Activated gamma-delta T cell (primary cell): ENCODE data around the gene BET1.
A peak's percentile ranks its signal among the peaks of the same experiment; 100 is the strongest.
"Not testable (repeated sequence)": the region's sequence is repeated elsewhere in the genome, so short reads cannot be mapped to it uniquely, and the experiment has no call there.

Experiments used
- DNase-seq: peaks from one replicate; lab custom pipeline; 2025; lab: John Stamatoyannopoulos, UW
- total RNA-seq, 2 donors: gene quantifications; one replicate each; lab custom pipeline; 2026; lab: John Stamatoyannopoulos, UW

The BET1 gene, protein sequence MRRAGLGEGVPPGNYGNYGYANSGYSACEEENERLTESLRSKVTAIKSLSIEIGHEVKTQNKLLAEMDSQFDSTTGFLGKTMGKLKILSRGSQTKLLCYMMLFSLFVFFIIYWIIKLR
- total RNA-seq: 22.7 to 33.2 reads per million in 2 donors

DNA sequence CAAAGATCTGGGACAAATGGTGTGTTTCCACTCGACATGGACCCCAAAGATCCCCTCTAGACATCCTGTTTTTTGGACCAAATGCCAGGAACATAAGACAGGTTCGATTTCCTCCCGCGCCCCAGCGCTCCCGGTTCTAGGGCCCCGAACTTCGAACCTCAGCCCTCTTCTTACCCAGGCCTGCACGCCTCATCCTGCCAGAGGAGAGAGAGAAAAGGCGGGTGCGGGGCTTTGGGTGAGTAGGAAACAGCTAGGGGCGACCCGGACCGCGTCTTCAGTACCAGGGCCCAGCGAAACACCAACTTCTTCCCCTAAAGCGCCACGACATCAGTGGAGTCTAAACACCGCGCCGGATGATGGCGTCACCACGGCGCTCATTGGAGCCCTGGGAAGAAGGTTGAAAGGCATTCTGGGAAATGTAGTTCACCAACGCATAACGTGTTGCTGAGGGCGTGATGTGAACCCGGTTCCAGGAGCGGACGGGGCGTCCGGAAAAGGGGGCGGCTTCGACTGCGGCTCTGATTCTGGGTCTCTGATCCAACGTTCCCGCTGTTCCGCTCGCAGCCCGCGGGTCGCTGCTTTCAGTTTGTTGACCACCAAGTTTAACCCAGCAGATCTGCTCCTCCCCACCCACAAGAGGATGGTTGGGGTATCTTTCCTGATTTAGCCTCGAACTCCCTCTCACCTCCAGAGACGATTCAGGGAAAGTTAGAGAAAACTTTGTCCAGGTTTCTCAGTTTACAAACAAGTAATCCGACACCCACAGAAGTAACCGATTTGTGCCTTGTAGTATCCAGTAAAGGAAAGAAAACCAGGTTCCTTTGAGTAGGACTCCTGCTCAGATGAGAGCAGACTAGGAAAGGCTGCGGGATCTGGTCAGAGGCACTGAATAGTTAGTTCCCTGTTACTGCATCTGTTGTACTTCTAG lies at the start of gene BET1:
TSS of gene BET1 (minus strand) at position 332 of the 928 bp plus-strand sequence. CDS start at position 193, 139 bp downstream.
- peak; percentile 86 for DNase-seq

DNA sequence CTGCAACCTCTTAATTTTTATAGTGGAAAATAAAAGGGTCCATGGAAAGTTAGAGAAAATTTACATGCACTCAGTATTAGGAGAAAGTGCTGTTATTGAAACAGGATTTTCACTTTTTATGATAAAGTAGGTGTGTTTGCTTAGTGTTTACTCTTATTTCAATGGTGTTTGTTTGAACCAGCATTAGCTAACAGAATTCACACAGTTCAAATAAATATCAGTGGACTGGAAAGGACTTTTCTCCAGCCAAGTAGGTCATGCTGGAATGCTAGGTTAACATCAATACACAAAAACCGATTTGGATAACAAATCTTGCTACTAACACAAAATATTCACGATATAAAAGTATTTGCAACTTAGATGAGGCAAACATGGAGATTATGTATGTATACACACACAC lies 49.4 kb upstream of the BET1 start:
- no peak for DNase-seq

DNA sequence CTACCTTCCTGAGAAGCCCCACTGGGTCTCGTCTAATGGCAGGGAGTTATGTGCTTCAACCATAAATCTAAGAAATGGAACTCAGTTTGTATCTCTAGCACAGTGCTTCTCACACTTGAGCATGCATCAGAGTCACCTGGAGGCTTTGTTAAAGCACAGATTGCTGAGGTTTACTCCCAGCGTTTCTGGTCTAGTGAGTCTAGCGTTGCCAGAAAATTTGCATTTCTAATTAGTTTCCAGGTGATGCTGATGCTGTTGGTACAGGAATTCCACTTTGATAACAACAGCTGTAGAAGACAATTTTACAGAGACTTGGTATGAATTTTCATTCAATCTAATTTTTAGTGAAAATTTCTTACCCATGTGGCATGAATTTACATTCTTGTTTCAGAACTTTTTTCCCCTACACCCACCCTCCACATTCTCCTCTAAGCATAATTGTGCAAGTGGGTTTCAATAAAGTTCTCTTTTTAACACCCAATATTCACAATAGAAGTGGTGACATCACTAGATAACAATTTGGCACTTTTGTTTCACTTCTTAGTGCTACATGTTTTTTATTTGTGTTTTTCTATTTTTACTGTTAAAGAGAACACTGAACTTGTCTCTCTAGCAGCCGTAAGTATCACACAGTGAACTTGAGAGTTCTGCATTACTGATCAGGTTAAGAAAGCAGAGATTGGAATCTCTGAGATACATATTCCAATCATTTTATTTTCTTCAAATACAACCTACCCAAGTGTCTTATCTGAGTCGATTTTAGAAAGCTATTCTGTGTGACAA lies 48.4 kb upstream of the BET1 start:
- no peak for DNase-seq

DNA sequence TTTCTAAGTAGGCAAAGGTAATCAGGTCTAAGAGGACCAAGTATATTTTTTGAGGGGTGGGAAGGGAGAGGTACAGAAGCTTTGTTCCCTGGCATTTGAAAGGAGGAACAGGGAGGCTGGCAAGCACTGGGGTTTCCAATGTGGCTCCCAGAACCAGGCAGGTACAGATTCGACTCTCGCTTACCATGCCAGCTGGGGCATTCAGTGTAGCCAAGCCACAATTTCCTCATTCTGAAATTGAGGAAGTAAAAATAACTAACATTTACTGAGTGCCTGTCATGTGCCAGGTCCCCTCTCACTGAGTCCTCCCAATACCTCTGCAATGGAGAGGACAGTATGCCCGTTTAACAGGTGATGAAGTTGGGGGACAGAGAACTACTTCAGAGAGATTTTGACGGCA lies 45.9 kb upstream of the BET1 start:
- no peak for DNase-seq

DNA sequence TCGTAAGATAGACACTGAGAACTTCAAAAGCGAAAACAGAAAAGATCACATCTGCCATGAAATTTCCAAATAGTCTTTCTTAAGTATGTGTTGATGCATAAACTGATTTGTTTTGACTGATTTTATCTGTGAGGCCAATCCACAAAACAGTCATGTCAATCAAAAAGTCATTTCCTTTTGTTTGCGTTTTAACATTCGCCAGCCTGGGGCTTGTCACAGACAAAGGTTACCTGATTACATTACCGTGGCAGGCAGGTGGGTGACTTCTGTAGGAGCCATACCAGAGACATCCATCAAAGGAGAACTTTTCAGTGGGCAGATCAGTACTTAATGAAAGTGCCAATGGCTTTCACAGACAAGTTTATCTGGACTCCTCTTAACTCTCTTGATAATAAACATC lies 45.5 kb upstream of the BET1 start:
- no peak for DNase-seq

DNA sequence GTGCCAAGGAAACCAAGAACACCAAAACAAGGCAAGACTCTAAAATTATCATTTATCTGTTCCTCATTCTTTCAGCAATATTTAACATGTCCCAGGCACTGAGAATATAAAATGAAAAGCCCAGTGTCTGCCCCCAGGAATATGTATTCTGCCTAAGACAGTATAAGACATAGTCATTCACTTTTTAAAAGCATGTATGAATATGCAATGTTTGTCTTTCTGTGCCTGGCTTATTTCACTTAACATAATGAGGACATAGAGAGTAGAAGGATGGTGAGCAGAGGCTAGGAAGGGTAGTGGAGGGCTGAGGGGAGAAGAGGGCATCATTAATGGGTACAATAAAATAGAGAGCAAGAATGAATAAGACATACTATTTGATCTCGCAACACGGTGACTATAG lies 44.6 kb upstream of the BET1 start:
- no peak for DNase-seq

DNA sequence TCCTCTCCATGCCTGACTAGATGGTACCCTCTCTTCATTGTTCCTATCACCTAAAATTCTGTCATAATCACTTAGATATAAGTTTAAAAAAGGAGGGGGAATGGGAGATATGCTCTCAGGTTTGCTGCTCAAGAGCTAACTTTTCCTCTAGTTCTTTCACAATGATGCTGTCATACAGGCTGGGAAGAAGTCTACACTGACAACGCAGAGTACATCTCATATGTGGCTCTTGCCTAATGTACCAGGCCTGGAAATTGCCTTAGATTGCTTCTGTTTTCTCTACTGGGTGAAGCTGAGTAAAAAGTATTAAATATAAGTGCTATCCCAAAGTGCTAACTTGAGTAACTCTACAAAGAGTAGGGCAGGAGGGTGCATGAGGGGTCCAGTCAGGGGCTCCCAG lies 43.8 kb upstream of the BET1 start:
- no peak for DNase-seq

DNA sequence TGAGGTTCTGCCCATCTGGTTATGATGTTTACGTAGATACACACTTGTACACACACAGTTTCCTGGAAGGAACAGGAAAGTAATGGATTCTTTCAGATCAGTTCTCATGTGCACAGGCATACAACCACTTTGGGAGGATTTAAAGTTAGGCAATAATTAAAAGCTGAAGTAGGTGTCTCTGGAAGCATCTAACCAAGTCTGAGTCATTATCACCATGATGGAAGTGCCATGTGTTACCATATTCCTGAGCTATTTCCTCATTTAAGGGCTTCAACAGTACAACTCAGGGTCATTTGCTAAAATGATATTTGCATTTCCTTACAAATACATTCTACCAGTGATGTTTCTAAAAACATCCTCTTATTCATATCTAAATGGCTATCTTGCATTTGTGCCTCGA lies 41.4 kb upstream of the BET1 start:
- DNase-seq: no peak

DNA sequence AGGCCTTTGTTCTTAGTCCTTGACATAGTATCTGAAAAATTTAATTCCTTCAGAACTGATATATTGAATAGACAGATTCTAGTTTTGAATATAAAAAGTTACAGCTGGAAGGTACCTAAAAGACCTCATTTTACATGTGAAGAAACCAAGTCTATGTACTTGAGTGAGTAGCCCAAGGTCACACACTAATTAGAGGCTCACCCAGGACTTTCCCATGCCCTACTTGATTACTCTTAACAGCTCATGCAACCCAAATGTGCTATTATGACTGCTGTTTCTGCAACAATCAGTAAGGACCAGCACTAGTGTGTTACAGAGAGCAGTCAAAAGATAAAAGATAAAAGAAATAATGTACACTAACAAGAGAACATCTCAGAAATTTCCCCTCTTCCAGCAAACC lies 40.7 kb upstream of the BET1 start:
- no peak for DNase-seq

DNA sequence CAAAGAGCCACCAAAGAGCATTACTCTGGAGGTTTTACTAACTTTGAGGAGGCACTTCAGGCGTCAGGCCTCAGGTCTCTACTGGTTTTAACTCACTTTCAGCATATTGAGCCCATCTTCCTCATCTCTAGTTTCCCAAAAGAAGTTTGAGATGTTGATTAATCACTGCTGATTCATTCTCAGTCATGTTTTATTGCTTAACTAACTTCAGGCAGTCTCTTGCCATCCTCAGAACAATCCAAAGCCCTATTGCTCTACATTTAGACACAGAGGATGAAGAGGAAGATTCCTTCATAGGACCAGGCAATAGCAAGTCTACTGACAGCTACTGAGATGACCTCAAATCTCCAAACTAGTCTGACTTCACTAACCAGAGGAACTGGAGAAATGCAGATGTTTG lies 39.1 kb upstream of the BET1 start:
- no peak for DNase-seq

DNA sequence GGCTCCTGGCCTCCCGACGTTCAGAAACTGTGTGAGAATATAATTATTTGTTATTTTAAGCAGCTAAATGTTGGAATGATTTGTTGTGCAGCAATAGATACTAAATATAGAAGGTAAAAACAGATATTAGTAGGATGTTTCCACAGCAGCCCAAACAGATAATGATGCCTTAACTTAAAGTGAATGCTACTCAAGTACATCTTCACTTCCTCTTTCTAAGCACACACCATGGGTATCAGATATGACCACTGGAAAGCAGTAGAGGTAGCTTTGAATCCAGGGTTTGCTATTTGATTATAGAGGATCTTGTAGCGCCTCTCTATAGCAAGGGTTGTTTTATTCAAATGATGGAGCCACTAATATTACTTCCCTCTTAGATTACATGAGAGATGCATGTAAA lies 38.2 kb upstream of the BET1 start:
- DNase-seq: no peak

DNA sequence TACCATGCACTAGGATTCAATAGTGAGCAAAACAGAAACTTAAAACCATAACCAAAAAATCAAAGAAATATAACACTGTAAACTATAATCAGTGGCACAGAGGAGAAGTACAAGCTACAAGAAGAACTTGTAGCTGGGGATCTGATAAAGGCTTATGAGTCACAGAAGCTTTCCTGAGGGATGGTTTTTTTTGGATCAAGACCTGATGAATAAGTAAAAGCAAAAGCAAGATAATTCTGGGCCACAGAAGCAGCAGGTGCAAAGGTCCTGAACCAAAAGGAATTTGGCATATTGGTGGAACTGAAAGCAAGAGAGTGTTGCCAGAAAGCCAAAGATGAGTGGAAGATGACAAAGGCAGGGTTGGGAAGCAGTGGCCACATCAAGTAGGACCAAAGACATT lies 37.4 kb upstream of the BET1 start:
- DNase-seq: no peak

DNA sequence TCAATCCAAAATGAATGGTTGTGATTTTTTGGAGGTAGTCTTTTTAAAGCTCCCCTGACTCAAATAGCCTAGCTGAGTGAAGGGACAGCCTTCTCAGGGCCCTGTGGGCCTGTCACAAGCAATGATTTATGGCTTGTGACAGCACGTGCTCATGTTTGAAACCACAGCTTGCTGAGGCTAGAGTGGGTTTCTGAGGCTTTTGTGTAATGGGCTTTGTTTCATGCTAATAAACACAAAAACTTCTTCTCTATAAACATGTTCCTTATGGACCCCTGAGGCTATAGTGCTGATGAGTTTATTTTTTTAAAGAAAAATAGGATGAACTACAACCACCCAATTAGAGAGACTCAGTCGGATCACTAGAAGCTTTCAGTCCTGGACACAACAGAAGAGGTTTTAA lies 36.1 kb upstream of the BET1 start:
- DNase-seq: no peak

DNA sequence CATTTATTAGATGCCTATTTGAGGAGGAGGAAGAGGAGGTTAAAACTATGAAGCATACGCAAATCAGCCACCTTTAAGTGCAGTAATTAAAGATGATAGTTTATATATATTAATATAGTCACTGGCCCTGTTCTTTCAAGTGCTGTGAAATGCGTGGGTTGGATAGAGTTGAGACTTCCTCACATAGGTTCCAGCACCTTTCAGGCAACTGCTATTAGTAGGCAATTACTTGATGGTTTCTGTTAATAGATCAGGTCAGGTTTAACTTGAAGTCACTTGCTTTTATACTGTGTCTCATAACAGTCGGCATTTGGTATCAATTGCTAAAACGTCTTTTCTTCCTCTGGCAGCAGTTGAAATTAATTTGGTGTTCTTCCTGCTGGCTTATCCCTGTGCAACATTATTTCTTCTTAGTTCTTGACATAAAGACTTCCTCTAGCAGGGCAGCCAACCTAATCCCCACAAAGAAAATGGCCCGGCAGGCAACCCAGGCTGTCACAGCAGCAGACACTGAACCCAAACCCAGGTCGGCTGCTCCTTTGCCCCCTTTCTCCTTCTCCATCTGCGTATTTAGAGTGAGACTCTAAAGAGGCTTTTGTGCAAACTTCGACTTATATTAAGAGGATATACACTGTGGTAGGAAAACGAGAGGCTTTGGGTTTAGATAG lies 35.3 kb upstream of the BET1 start:
- no peak for DNase-seq

DNA sequence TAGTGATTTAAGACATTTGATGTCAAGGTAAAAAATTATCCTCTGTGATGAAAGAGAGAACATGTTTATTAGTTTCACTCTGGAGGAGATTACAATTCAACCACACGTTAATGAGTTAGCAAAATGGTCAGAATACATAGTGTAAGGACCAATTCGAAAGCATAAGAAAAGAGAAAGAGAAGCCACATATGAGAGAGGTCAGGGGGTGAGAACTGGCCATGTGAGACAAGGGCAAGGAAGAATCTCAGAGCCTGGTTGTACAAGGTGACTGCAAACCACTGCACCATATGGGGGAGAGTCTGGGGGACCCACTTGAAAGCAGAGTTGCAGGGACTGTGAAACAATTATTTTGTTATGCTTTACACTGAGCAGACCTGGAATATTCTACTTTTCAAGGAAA lies 27.7 kb upstream of the BET1 start:
- DNase-seq: no peak

DNA sequence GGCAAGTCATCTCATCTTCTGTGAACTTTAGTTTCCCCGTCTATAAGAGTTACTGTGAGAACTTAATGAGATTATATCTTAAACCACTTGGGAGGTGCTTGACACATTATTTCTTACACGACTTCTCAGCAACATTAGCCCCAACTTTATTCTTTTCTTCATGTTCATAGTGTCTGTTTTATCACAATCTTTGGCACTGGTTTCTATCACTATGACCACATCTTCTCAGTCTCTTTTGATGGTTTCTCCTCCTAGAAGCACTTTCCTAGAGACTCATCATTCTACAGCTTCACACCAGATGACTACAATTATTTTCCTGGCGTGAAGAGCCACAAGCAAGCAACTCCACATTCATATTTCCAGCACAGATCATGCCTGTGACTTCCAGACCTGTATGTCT lies 26.5 kb upstream of the BET1 start:
- DNase-seq: no peak

DNA sequence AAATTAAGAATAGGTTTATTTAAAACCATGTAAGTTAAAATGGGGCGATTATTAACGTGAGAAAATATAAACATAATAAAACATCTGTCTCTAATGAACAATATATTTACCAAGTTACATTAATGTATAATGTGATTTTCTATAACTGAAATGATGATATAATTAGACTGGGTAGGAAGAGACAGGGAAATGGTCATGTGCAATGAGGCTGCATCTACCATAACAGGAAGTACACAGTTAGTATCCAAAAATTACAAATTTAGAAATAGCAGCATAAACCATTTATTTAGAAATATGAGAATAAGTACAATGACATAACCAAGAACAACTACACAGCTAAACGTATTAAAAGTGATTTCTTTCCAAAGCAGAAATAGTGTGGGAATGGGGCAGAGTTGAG lies 25.8 kb upstream of the BET1 start:
- no peak for DNase-seq

DNA sequence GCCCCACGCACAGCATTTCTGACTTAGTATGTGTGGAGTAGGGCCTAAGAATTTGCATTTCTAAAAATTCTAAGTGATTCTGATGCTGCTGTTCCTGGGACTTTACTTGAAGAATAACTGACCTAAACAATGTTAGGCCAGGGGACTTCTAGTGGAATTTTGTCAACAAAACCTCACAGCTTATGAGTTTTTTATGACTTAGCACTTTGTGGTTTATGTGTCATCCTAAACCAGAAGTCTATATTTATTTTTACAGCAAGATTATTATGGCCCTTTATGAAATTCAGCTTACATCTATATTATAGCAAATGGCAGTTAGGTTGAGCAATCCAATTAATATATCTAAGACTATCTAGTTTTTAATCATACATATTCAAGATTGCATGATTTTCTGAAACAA lies 24.6 kb upstream of the BET1 start:
- no peak for DNase-seq

DNA sequence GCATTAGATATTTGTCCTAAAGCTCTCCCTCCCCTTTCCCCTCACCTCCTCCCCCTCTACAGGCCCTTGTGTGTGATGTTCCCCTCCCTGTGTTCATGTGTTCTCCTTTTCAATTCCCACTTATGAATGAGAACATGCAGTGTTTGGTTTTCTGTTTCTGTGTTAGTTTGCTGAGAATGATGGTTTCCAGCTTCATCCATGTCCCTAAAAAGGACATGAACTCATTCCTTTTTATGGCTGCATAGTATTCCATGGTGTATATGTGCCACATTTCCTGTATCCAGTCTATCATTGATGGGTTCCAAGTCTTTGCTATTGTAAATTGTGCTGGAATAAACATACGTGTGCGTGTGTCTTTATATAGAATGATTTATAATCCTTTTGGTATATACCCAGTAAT lies 22.5 kb upstream of the BET1 start:
- not testable (repeated sequence) for DNase-seq

DNA sequence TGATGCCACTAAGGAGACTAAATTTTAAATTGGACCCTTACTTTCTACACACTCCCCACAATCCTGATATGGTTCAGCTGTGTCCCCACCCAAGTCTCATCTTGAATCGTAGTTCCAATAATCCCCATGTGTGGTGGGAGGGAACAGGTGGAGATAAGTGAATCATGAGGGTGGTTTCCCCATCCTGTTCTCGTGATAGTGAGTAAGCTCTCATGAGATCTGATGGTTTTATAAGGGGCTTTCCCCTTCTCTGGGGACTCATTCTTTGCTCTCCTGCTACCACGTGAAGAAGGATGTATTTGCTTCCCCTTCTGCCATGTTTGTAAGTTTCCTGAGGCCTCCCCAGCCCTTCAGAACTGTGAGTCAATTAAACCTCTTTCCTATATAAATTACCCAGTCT lies 18.4 kb upstream of the BET1 start:
- DNase-seq: no peak

DNA sequence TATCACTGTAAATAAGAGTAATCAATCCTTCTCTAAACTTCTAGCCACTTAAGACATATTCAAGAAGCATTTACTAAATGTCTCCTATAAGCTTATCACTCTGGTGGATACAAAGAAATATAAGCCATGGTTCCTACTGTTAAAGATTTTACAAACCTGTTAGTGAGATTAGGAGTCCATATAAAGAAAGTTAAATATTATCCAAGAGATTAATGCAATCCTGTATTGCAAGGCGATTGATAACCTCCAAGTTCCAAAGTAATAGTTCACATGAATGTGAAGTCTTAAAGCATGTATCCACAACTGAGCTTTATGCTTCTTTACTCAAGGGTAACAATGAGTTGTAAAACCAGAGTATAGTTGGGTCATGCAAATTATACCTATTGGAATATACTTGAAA lies 12.6 kb upstream of the BET1 start:
- DNase-seq: no peak

DNA sequence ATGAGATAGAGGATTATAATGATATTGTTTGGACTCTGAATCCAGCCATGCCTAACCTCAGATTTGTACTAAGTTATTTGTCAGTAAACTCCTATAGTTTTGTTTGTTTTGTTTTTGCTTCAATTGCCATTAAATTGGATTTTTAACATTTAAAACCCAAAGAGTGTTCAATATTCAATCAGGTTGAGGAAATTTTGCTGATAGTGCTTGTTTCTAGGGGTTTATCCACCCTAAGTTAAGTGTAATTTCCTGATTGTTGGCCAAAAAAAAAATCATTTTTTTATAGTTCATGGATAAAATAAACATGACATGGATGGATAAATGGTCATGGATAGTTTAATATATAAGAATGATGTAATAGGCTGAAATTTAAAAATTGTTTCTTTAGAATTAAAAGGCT lies 11.4 kb upstream of the BET1 start:
- no peak for DNase-seq
